Measurements from ENCODE around the gene ACSL6. TPM values are rescaled to one million over a fixed set of nuclear protein-coding genes. Genes with fewer than 3 reads are reported as not detected.

ACSL6 gene
- total and polyA plus RNA-seq, 10 of the 15 experiments (the other 5 are each of a cell fraction or from before 2014, with no cell fraction given) = 0.06 to 0.53 TPM; not detected in 8

DNA sequence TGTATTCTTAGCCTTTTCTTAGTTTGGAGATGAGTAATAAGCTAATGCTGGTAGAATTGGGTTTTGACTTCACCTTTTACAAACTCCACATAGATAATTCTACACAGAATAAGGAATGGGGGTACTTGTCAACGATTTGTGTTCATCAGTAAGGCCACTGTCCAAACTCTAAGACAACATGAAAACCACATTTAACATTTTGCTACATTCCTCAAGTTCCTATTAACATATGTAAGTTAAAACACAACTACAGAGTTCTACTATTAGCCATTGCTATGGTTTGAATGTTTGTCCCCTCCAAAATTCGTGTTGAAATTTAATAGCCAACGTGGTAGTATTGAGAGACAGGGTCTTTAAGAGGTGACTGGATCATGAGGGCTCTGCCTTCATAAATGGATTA lies 97.9 kb downstream of the ACSL6 start (continued):
- TF ChIP-seq, protein P1, sequence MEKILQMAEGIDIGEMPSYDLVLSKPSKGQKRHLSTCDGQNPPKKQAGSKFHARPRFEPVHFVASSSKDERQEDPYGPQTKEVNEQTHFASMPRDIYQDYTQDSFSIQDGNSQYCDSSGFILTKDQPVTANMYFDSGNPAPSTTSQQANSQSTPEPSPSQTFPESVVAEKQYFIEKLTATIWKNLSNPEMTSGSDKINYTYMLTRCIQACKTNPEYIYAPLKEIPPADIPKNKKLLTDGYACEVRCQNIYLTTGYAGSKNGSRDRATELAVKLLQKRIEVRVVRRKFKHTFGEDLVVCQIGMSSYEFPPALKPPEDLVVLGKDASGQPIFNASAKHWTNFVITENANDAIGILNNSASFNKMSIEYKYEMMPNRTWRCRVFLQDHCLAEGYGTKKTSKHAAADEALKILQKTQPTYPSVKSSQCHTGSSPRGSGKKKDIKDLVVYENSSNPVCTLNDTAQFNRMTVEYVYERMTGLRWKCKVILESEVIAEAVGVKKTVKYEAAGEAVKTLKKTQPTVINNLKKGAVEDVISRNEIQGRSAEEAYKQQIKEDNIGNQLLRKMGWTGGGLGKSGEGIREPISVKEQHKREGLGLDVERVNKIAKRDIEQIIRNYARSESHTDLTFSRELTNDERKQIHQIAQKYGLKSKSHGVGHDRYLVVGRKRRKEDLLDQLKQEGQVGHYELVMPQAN (conservative IDR thresholded peaks at IDR 0.05) = no peak
- TF ChIP-seq NFYA (IDR thresholded peaks at IDR 0.05; ENCODE audit: borderline replicate concordance, low read depth, low read length) (no peak), RCOR1 (conservative IDR thresholded peaks at IDR 0.05; ENCODE audit: low read depth, low read length) (no peak), DPF2 (IDR thresholded peaks at IDR 0.05) (no peak), STAT3 (IDR thresholded peaks at IDR 0.05; ENCODE audit: low read depth, low read length) (no peak), ESRRA (IDR thresholded peaks at IDR 0.05; ENCODE audit: low read length) (no peak), CBX3 (IDR thresholded peaks at IDR 0.05; ENCODE audit: borderline replicate concordance, low read depth) (no peak), ZNF592 (IDR thresholded peaks at IDR 0.05) (no peak), ZNF24 (IDR thresholded peaks at IDR 0.05) (no peak), RB1 (IDR thresholded peaks at IDR 0.05; ENCODE audit: borderline replicate concordance) (no peak), POLR2AphosphoS2 (IDR thresholded peaks at IDR 0.05; ENCODE audit: low read depth, low read length) (no peak), SMARCA5 (IDR thresholded peaks at IDR 0.05) (no peak), MTA2 (IDR thresholded peaks at IDR 0.05; ENCODE audit: low read depth) (no peak)
